A673 (cell line): Measurements from ENCODE around the gene EXOC3L4. TPM values are rescaled to one million over a fixed set of nuclear protein-coding genes. Genes with fewer than 3 reads are reported as not detected.
A peak's percentile ranks its signal among the peaks of the same experiment; 100 is the strongest.

ENCODE experiments used
- BruUV-seq: library from RNA; stranded (reverse); fragments of 400-500 nt; replicated peaks from 2 replicates; lab custom pipeline; 2021; lab: Mats Ljungman, UMichigan
- CTCF ChIA-PET: fragments of 300-600 bp; sonication (Branson Sonifier 250); formaldehyde crosslinking; loops from one replicate; lab custom pipeline; 2022; ENCODE audit warnings: antibody characterized with exemption; lab: Charles Lee
- POLR2A ChIA-PET: fragments of 300-600 bp; sonication (Branson Sonifier 250); formaldehyde crosslinking; loops from one replicate; lab custom pipeline; 2022; ENCODE audit warnings: antibody characterized with exemption; ENCODE audit not compliant: low non-redundant PET; lab: Charles Lee
- DNase-seq: peaks from one replicate; pipeline ENCODE4 v3.0.0-alpha.2; 2015; ENCODE audit warnings: low spot score
- H3K27ac ChIP-seq: fragments of 200-600 bp; sonication (generic); 2 replicates; pipeline ENCODE4 v1.5.1; 2016; ENCODE audit warnings: mixed run types, low read depth, mild to moderate bottlenecking, mixed read lengths, antibody characterized with exemption, low read length; ENCODE audit not compliant: poor library complexity, severe bottlenecking
- H3K27me3 ChIP-seq: fragments of 200-600 bp; sonication (generic); replicated peaks from 2 replicates; pipeline ENCODE4 v1.6.1; 2017; ENCODE audit warnings: mixed run types, low read depth, mild to moderate bottlenecking, mixed read lengths, antibody characterized with exemption, low read length; ENCODE audit not compliant: insufficient read depth, poor library complexity
- H3K36me3 ChIP-seq: fragments of 200-600 bp; sonication (generic); 2 replicates; pipeline ENCODE4 v1.6.1; 2016; ENCODE audit warnings: mixed run types, mild to moderate bottlenecking, mixed read lengths, antibody characterized with exemption, low read length; ENCODE audit not compliant: insufficient read depth, poor library complexity, severe bottlenecking
- H3K4me1 ChIP-seq: fragments of 200-600 bp; sonication (generic); 2 replicates; pipeline ENCODE4 v1.6.1; 2017; ENCODE audit warnings: mixed run types, mild to moderate bottlenecking, mixed read lengths, antibody characterized with exemption, low read length; ENCODE audit not compliant: insufficient read depth, poor library complexity, severe bottlenecking
- H3K4me3 ChIP-seq: fragments of 200-600 bp; sonication (generic); 2 replicates; pipeline ENCODE4 v1.5.1; 2016; ENCODE audit warnings: low read depth, mixed run types, mild to moderate bottlenecking, mixed read lengths, low read length; ENCODE audit not compliant: poor library complexity, severe bottlenecking
- H3K9me3 ChIP-seq: fragments of 200-600 bp; sonication (generic); 2 replicates; pipeline ENCODE4 v1.6.1; 2016; ENCODE audit warnings: mixed run types, low read depth, mild to moderate bottlenecking, mixed read lengths, antibody characterized with exemption, low read length; ENCODE audit not compliant: poor library complexity, severe bottlenecking
- CTCF ChIP-seq: fragments of 300-800, 200-600 bp; sonication (generic); conservative IDR thresholded peaks from 2 replicates; pipeline ENCODE4 v1.5.1; 2017; ENCODE audit warnings: low read depth, mild to moderate bottlenecking, antibody characterized with exemption, low read length, moderate library complexity, mixed read lengths
- EZH2 ChIP-seq: fragments of 200-600 bp; sonication (generic); IDR thresholded peaks from 2 replicates; pipeline ENCODE4 v1.6.1; 2017; ENCODE audit warnings: borderline replicate concordance, low read depth, mild to moderate bottlenecking, mixed read lengths, antibody characterized with exemption, low read length; ENCODE audit not compliant: poor library complexity, severe bottlenecking
- intact Hi-C: fragments of 100-400 bp; cut with micrococcal nuclease; formaldehyde crosslinking; loops from one replicate; pipeline ENCODE4 v1.10.0; 2022; ENCODE audit not compliant: unreplicated experiment
- total RNA-seq: library from RNA; stranded (reverse); gene quantifications from 2 replicates; pipeline ENCODE4 v1.2.3, GENCODE V29; 2021

Gene EXOC3L4
- total RNA-seq, 1 experiment from 2014 or later, result not detected

DNA sequence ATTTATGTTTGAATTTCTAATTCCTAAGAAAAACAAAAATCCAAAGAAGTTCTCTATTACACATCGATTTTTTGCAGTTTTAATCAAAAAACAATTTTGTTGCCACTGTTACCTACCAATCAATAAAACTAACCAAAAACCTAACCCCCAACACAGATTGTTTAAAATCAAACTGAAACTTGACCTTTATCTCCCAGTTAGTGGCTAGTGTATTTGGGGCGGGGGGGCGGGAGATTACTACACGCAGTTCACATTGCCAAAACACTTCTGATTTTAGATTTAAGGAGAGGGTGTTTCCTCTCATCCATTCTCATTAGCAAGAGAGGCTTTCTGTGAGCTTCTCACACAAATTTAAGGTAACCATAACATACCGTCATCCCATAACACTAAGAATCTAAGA, 43.6 kb upstream of the EXOC3L4 start:
- Histone ChIP-seq H3K9me3 (no peaks in the 10 kb centered on the region), H3K27ac (no peak overlapping the region), H3K4me3 (no peak overlapping the region), H3K4me1 (peaks cover 15% of the 10 kb centered on the region), H3K27me3 (no peaks in the 10 kb centered on the region), H3K36me3 (no peaks in the 10 kb centered on the region)
- DNase-seq, result no peak
- ChIA-PET POLR2A (no interaction called here), CTCF (no interaction called here)
- intact Hi-C loops, result no loop called here
- TF ChIP-seq CTCF, result no peak
- TF ChIP-seq EZH2, result no peak
- no TSS peak for BruUV-seq

GRCh38 chr14:103052407-103052806, 42.1 kb upstream of the EXOC3L4 start:
- ChIA-PET POLR2A (no interaction called here), CTCF (no interaction called here)
- Histone ChIP-seq H3K4me1 (peaks cover 15% of the 10 kb centered on the region), H3K27me3 (no peaks in the 10 kb centered on the region), H3K27ac (no peak overlapping the region), H3K36me3 (no peaks in the 10 kb centered on the region), H3K9me3 (no peaks in the 10 kb centered on the region), H3K4me3 (no peak overlapping the region)
- intact Hi-C loops, result no loop called here
- TF ChIP-seq CTCF, result no peak
- no peak for TF ChIP-seq EZH2
- DNase-seq, result no peak
- no TSS peak for BruUV-seq

GRCh38 chr14:103055695-103056094, 38.8 kb upstream of the EXOC3L4 start:
- H3K27ac ChIP-seq, result peak overlapping the region; percentile 82
- no peaks in the 10 kb centered on the region for H3K36me3 ChIP-seq
- peaks cover 26% of the 10 kb centered on the region for H3K4me1 ChIP-seq
- H3K9me3 ChIP-seq, result no peaks in the 10 kb centered on the region
- no peaks in the 10 kb centered on the region for H3K27me3 ChIP-seq
- BruUV-seq, result TSS peak; percentile 72
- no peak for TF ChIP-seq CTCF
- CTCF ChIA-PET, result no interaction called here
- DNase-seq, result no peak
- POLR2A ChIA-PET, result no interaction called here
- H3K4me3 ChIP-seq, result peak overlapping the region; percentile 84
- intact Hi-C loops, result no loop called here
